ENCODE measurements around the gene AKAP13. TPM values are rescaled to one million over a fixed set of nuclear protein-coding genes. Genes with fewer than 3 reads are reported as not detected.

Gene AKAP13
- total and polyA plus RNA-seq, 7 donors: 18.2 to 126 (median 93.7) TPM

DNA sequence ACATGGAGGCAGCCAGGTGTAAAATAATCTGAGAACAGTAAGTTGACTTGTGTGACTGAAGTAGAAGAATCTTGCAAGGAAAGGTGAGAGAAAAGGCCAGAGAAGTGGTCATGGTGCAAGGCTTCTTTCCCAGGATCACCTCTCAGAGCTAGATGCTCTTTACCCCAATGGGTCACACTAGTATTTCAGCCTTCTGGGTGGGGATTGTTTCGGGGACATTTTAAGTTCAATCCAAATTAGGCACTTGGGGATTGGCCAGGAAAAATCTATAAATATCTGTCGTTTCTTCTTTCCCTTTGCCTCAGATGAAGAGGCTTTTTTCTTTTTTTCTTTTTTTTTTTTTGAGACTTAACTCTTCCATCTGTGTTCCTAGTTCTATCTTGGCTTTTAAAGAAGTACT is 226.3 kb downstream of the AKAP13 start:
- TF ChIP-seq, protein P1, sequence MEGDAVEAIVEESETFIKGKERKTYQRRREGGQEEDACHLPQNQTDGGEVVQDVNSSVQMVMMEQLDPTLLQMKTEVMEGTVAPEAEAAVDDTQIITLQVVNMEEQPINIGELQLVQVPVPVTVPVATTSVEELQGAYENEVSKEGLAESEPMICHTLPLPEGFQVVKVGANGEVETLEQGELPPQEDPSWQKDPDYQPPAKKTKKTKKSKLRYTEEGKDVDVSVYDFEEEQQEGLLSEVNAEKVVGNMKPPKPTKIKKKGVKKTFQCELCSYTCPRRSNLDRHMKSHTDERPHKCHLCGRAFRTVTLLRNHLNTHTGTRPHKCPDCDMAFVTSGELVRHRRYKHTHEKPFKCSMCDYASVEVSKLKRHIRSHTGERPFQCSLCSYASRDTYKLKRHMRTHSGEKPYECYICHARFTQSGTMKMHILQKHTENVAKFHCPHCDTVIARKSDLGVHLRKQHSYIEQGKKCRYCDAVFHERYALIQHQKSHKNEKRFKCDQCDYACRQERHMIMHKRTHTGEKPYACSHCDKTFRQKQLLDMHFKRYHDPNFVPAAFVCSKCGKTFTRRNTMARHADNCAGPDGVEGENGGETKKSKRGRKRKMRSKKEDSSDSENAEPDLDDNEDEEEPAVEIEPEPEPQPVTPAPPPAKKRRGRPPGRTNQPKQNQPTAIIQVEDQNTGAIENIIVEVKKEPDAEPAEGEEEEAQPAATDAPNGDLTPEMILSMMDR (IDR thresholded peaks at IDR 0.05): no peak
- ATAC-seq: peak in 1 of 4 donors; percentile 16
- 0 to 10% (median 7%) methylated on average over 2 of the region's 2 CpGs for WGBS, 3 donors
- Histone ChIP-seq H3K36me3 (ENCODE audit: insufficient read depth in 1 of 2, low read depth in 1 of 2) (no peaks in the 10 kb centered on the region), H3K9me3 (no peaks in the 10 kb centered on the region), H3K27me3 (ENCODE audit: insufficient read depth in 3 of 3, low read length in 2 of 3) (no peaks in the 10 kb centered on the region), H3K27ac (peak overlapping the region; percentile 73), H3K4me3 (no peak overlapping the region), H3K4me1 (peaks cover 55% of the 10 kb centered on the region)
- intact Hi-C loops (cut with DNase I): no loop called here
- no peak for DNase-seq

DNA sequence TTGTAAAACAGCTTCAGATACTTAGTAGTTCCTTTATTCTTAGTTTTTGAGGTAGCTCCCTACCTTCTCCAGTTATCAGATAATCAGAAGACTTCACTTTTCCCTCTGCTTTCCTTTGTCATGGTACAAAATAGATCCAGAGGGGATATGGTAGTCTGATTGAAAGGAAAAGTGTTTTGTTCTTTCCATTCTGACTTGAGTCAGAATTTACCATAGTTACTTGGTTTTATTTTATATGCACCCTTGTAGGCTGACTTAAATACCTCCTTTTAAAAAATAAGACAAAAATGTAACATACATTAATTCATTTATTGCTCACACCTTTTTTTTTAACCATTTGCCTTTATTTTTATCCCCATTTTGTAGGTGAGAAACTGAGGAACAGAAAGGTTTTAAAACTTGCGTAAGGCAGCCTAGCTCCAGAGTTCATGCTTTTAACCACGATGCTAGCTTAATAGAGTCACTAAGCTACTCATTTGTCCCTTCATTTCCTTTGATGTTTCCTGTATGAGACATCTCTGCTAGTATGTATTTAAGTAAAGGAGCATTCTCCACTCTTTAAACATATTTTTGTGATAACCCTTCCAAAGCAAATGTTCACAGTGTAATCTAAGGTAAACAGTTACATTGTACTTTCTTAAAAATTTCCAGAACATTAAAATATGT is 226.9 kb downstream of the AKAP13 start:
- ATAC-seq (no peak), DNase-seq (no peak)
- WGBS, 3 donors: 44 to 54% (median 51%) methylated on average over 2 of the region's 2 CpGs
- Histone ChIP-seq H3K4me3 (no peak overlapping the region), H3K27ac (peak overlapping the region; percentile 73), H3K36me3 (ENCODE audit: insufficient read depth in 1 of 2, low read depth in 1 of 2) (no peaks in the 10 kb centered on the region), H3K9me3 (no peaks in the 10 kb centered on the region), H3K4me1 (peaks cover 55% of the 10 kb centered on the region), H3K27me3 (ENCODE audit: insufficient read depth in 3 of 3, low read length in 2 of 3) (no peaks in the 10 kb centered on the region)
- TF ChIP-seq, protein P1 (IDR thresholded peaks at IDR 0.05): no peak
- intact Hi-C loops (cut with DNase I): no loop called here

DNA sequence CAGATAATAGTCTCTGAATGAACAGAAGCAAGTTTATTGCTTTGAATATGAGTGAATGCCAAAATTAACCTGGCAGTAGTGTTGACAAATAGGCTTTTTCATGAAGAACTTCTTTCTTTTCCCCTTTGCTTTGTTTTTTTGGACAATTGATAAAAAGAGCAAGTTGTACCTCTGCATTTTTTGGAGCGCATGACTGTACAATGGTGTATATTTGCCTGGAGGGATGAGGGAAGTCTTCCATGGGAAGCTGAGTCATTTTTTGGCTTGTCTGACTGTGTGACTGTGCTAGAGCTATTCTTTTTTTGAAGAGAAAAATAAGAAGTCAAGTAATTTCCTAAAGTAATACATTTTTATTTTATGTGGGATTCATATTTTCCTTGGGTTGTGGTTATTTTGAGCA is 227.4 kb downstream of the AKAP13 start:
- Histone ChIP-seq H3K27ac (peak overlapping the region; percentile 73), H3K27me3 (ENCODE audit: insufficient read depth in 3 of 3, low read length in 2 of 3) (no peaks in the 10 kb centered on the region), H3K36me3 (ENCODE audit: insufficient read depth in 1 of 2, low read depth in 1 of 2) (no peaks in the 10 kb centered on the region), H3K4me1 (peaks cover 54% of the 10 kb centered on the region), H3K4me3 (no peak overlapping the region), H3K9me3 (no peaks in the 10 kb centered on the region)
- intact Hi-C loops (cut with DNase I): no loop called here
- DNase-seq: no peak
- TF ChIP-seq, protein P1 (IDR thresholded peaks at IDR 0.05): no peak
- 14 to 52% (median 31%) methylated on average over 1 of the region's 1 CpG for WGBS, 3 donors
- ATAC-seq: peak; percentile 64 to 81 (median 67)

DNA sequence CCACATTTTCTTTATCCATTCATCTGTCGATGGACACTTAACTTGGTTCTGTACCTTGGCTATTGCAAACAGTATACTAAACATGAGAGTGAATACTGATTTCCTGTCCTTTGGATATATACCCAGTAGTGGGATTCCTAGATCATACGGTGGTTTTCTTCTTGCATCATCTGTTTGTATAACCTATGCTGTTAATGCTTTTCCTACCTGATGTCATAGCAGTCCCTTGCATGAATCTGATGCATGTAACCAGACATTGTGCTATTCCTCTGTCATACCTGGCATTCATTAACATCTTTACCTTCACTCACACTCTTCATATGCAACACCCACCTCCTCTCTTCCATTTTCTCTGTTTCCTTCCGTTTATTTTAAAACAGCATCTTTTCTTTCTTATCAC is 229.1 kb downstream of the AKAP13 start:
- H3K27me3 ChIP-seq (ENCODE audit: insufficient read depth in 3 of 3, low read length in 2 of 3): no peaks in the 10 kb centered on the region
- intact Hi-C loops (cut with DNase I): no loop called here
- no peaks in the 10 kb centered on the region for H3K36me3 ChIP-seq (ENCODE audit: insufficient read depth in 1 of 2, low read depth in 1 of 2)
- 90 to 94% (median 90%) methylated on average over 3 of the region's 3 CpGs for WGBS, 3 donors
- H3K27ac ChIP-seq: peak overlapping the region; percentile 72
- peaks cover 46% of the 10 kb centered on the region for H3K4me1 ChIP-seq
- TF ChIP-seq, protein P1 (IDR thresholded peaks at IDR 0.05): no peak
- ATAC-seq (no peak), DNase-seq (no peak)
- no peaks in the 10 kb centered on the region for H3K9me3 ChIP-seq
- no peak overlapping the region for H3K4me3 ChIP-seq

DNA sequence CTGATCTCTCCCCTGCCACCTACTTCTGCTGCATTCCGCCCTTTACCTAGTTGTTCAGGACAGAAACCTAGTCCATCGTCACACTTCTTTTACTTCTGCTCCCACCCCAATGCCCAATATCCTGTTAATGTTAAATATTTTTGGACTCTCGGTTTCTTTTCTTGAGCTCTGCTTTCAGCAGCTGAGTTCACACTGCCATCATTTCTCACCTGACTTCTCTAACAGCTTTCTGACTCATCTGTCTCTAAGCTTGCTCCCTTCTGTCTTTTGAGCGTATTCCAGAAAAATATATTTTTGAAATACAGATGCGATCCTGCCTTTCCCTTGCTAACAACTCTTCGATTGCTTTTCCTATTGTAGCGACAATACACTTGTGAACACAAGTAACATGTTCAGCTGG is 231.0 kb downstream of the AKAP13 start:
- WGBS, 3 donors: 84 to 93% (median 89%) methylated on average over 7 of the region's 7 CpGs
- intact Hi-C loops (cut with DNase I): no loop called here
- DNase-seq (no peak), ATAC-seq (peak in 3 of 4 donors; percentile 37 to 57 (median 53))
- no peaks in the 10 kb centered on the region for H3K27me3 ChIP-seq (ENCODE audit: insufficient read depth in 3 of 3, low read length in 2 of 3)
- peak overlapping the region; percentile 72 for H3K27ac ChIP-seq
- no peak overlapping the region for H3K4me3 ChIP-seq
- TF ChIP-seq, protein P1 (IDR thresholded peaks at IDR 0.05): no peak
- peaks cover 63% of the 10 kb centered on the region for H3K4me1 ChIP-seq
- no peaks in the 10 kb centered on the region for H3K36me3 ChIP-seq (ENCODE audit: insufficient read depth in 1 of 2, low read depth in 1 of 2)
- no peaks in the 10 kb centered on the region for H3K9me3 ChIP-seq
